OCI-LY7 (cell line): ENCODE results near the gene ABCC3. TPM values are rescaled to one million over a fixed set of nuclear protein-coding genes. Genes with fewer than 3 reads are reported as not detected.

Experiments
- BruUV-seq: library from RNA; stranded (reverse); fragments of 400-500 nt; replicated peaks from 2 replicates; lab custom pipeline; 2021; lab: Mats Ljungman, UMichigan
- CTCF ChIA-PET: fragments of 300-600 bp; sonication (Branson Sonifier 250); formaldehyde crosslinking; loops from one replicate; lab custom pipeline; 2022; ENCODE audit warnings: antibody characterized with exemption; ENCODE audit not compliant: unreplicated experiment; lab: Charles Lee
- POLR2A ChIA-PET: fragments of 300-600 bp; sonication (Branson Sonifier 250); formaldehyde crosslinking; loops from one replicate; lab custom pipeline; 2022; ENCODE audit warnings: antibody characterized with exemption; lab: Charles Lee
- DNase-seq: peaks from one replicate; pipeline ENCODE4 v3.0.0-alpha.2; 2015; ENCODE audit warnings: low spot score
- H2AFZ ChIP-seq: fragments of 200-600 bp; sonication (generic), shearing (Covaris generic); 2 replicates; pipeline ENCODE4 v1.6.1; 2014; ENCODE audit warnings: mild to moderate bottlenecking, antibody characterized with exemption, low read length, moderate library complexity
- H3K27ac ChIP-seq: fragments of 200-600 bp; sonication (generic); 2 replicates; pipeline ENCODE4 v1.5.1; 2014; ENCODE audit warnings: mixed run types, low read depth, mild to moderate bottlenecking, moderate library complexity, low read length, inconsistent platforms; ENCODE audit not compliant: poor library complexity, severe bottlenecking
- H3K36me3 ChIP-seq: fragments of 200-600 bp; sonication (generic); 2 replicates; pipeline ENCODE4 v1.6.1; 2014; ENCODE audit warnings: mild to moderate bottlenecking, antibody characterized with exemption, low read length, moderate library complexity, mixed read lengths; ENCODE audit not compliant: insufficient read depth
- H3K4me1 ChIP-seq: fragments of 200-600 bp; sonication (generic); 2 replicates; pipeline ENCODE4 v1.5.1; 2014; ENCODE audit warnings: mild to moderate bottlenecking, low read length; ENCODE audit not compliant: insufficient read depth, poor library complexity, severe bottlenecking
- H3K4me2 ChIP-seq: fragments of 200-600 bp; sonication (generic); 2 replicates; pipeline ENCODE4 v1.6.1; 2014; ENCODE audit warnings: mild to moderate bottlenecking, low read length
- H3K4me3 ChIP-seq: fragments of 200-600 bp; sonication (generic); 2 replicates; pipeline ENCODE4 v1.5.1; 2014; ENCODE audit warnings: mild to moderate bottlenecking, low read depth, low read length; ENCODE audit not compliant: poor library complexity, severe bottlenecking
- H3K79me2 ChIP-seq: fragments of 200-600 bp; sonication (generic); 2 replicates; pipeline ENCODE4 v1.6.1; 2016; ENCODE audit warnings: low read depth, mild to moderate bottlenecking, low read length, moderate library complexity, mixed read lengths; ENCODE audit not compliant: insufficient read depth
- H3K9me2 ChIP-seq: fragments of 200-600 bp; sonication (generic); 2 replicates; pipeline ENCODE4 v1.6.1; 2016; ENCODE audit warnings: mild to moderate bottlenecking, low read length, mixed read lengths; ENCODE audit not compliant: insufficient read depth
- H3K9me3 ChIP-seq: fragments of 200-600 bp; sonication (generic); 2 replicates; pipeline ENCODE4 v1.6.1; 2014; ENCODE audit warnings: mild to moderate bottlenecking, mixed run types, low read length, mixed read lengths
- H4K20me1 ChIP-seq: fragments of 200-600 bp; sonication (generic); 2 replicates; pipeline ENCODE4 v1.6.1; 2014; ENCODE audit warnings: mild to moderate bottlenecking, antibody characterized with exemption, low read length, moderate library complexity, mixed read lengths; ENCODE audit not compliant: insufficient read depth
- EZH2phosphoT487 ChIP-seq: fragments of 200-600 bp; sonication (generic); IDR thresholded peaks from 2 replicates; pipeline ENCODE4 v1.6.1; 2018; ENCODE audit warnings: low read depth, borderline replicate concordance, mild to moderate bottlenecking, mixed run types, antibody characterized with exemption, low read length, moderate library complexity, mixed read lengths
- intact Hi-C: fragments of 100-400 bp; cut with micrococcal nuclease; formaldehyde crosslinking; loops from one replicate; pipeline ENCODE4 v1.10.0; 2022; ENCODE audit not compliant: unreplicated experiment
- small RNA-seq: library from RNA; depleted of rRNA; stranded (forward); fragments of <200 nt; gene quantifications from one replicate; pipeline ENCODE3, GENCODE V24; 2014
- total RNA-seq, 2 experiments: library from RNA; depleted of rRNA in 1 of 2; stranded (reverse); fragments of >200 nt in 1 of 2; shearing (Covaris generic) in 1 of 2; gene quantifications; 2 replicates each; pipeline ENCODE4 v1.2.3, GENCODE V29; 2014 to 2022
- TF ChIP-seq, protein P1 (sequence below): fragments of 200-600 bp; sonication (generic); conservative IDR thresholded peaks from 2 replicates; pipeline ENCODE4 v1.5.1; 2014; ENCODE audit warnings: mild to moderate bottlenecking, antibody characterized with exemption, low read length, moderate library complexity, mixed read lengths

The ABCC3 gene
- total RNA-seq, 2 experiments from 2014 or later = not detected

DNA sequence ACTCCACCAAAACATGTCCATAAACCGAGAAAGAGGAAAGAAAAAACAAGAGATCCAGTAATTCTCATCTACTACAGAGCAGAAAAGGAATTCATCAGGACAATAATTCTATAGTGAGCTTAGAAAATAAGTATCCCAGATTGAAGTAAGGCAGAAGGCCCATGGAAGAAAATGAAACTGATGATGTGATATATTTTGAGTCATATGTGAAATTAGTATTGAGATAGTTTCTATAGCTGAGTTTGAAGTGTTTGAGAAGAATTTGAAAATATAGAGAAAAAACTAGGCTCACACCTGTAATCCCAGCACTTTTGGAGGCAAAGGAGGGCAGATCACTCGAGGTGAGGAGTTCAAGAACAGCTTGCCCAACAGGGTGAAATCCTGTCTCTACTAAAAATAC is 104.4 kb downstream of the ABCC3 start:
- H3K4me3 ChIP-seq = no peak overlapping the region
- TF ChIP-seq EZH2phosphoT487 = no peak
- TF ChIP-seq, protein P1, sequence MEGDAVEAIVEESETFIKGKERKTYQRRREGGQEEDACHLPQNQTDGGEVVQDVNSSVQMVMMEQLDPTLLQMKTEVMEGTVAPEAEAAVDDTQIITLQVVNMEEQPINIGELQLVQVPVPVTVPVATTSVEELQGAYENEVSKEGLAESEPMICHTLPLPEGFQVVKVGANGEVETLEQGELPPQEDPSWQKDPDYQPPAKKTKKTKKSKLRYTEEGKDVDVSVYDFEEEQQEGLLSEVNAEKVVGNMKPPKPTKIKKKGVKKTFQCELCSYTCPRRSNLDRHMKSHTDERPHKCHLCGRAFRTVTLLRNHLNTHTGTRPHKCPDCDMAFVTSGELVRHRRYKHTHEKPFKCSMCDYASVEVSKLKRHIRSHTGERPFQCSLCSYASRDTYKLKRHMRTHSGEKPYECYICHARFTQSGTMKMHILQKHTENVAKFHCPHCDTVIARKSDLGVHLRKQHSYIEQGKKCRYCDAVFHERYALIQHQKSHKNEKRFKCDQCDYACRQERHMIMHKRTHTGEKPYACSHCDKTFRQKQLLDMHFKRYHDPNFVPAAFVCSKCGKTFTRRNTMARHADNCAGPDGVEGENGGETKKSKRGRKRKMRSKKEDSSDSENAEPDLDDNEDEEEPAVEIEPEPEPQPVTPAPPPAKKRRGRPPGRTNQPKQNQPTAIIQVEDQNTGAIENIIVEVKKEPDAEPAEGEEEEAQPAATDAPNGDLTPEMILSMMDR = no peak
- ChIA-PET CTCF (no interaction called here), POLR2A (interaction anchor here (0.5 kb wide), 1 partner anchor 304 kb away, joined by 4 read pairs; no protein-coding TSS in a partner anchor)
- peaks cover 4% of the 10 kb centered on the region for H3K4me1 ChIP-seq
- intact Hi-C loops = no loop called here
- DNase-seq = no peak
- H4K20me1 ChIP-seq = peaks cover 45% of the 10 kb centered on the region
- H2AFZ ChIP-seq = no peak overlapping the region
- peaks cover 70% of the 10 kb centered on the region for H3K79me2 ChIP-seq
- H3K9me2 ChIP-seq = no peaks in the 10 kb centered on the region
- no TSS peak for BruUV-seq
- H3K27ac ChIP-seq = no peak overlapping the region
- H3K36me3 ChIP-seq = peaks cover 95% of the 10 kb centered on the region
- no peak overlapping the region for H3K4me2 ChIP-seq
- no peaks in the 10 kb centered on the region for H3K9me3 ChIP-seq

Small RNA genes lying within 50 kb of the gene (small RNA-seq; reads per million reads assigned to genes)
- gene RF00019 = not detected

Other genes starting within 250 kb of the ABCC3 start
- 81.9 and 87.4 TPM in 2 replicates for gene LRRC59, start 237.4 kb upstream of the ABCC3 start, total RNA-seq (2014; rRNA removed; shearing (Covaris generic))
- 111 and 125 TPM in 2 replicates for gene LRRC59, start 237.4 kb upstream of the ABCC3 start, total RNA-seq (2022)
- 38.6 and 48.1 TPM in 2 replicates for gene ACSF2, start 208.7 kb upstream of the ABCC3 start, total RNA-seq (2014; rRNA removed; shearing (Covaris generic))
- 42.7 and 48.2 TPM in 2 replicates for gene ACSF2, start 208.7 kb upstream of the ABCC3 start, total RNA-seq (2022)
- not detected in 2 replicates for gene CHAD, start 166.0 kb upstream of the ABCC3 start, total RNA-seq (2014; rRNA removed; shearing (Covaris generic))
- not detected in 2 replicates for gene CHAD, start 166.0 kb upstream of the ABCC3 start, total RNA-seq (2022)
- gene RSAD1, start 156.0 kb upstream of the ABCC3 start, total RNA-seq (2014; rRNA removed; shearing (Covaris generic)) = 22.6 and 25.0 TPM in 2 replicates
- gene RSAD1, start 156.0 kb upstream of the ABCC3 start, total RNA-seq (2022) = 27.9 and 28.1 TPM in 2 replicates
- 3.0 and 5.0 TPM in 2 replicates for gene MYCBPAP, start 126.4 kb upstream of the ABCC3 start, total RNA-seq (2014; rRNA removed; shearing (Covaris generic))
- 6.8 and 7.8 TPM in 2 replicates for gene MYCBPAP, start 126.4 kb upstream of the ABCC3 start, total RNA-seq (2022)
- 0.28 TPM in 1 of 2 replicates, not detected in the other for gene EPN3, start 102.1 kb upstream of the ABCC3 start, total RNA-seq (2014; rRNA removed; shearing (Covaris generic))
- 0.11 TPM in 1 of 2 replicates, not detected in the other for gene EPN3, start 102.1 kb upstream of the ABCC3 start, total RNA-seq (2022)
- 4.5 and 8.3 TPM in 2 replicates for gene SPATA20, start 87.7 kb upstream of the ABCC3 start, total RNA-seq (2014; rRNA removed; shearing (Covaris generic))
- 7.9 and 11.5 TPM in 2 replicates for gene SPATA20, start 87.7 kb upstream of the ABCC3 start, total RNA-seq (2022)
- not detected in 2 replicates for gene CACNA1G, start 74.2 kb upstream of the ABCC3 start, total RNA-seq (2014; rRNA removed; shearing (Covaris generic))
- not detected in 2 replicates for gene CACNA1G, start 74.2 kb upstream of the ABCC3 start, total RNA-seq (2022)
- gene ANKRD40, start 73.0 kb downstream of the ABCC3 start, total RNA-seq (2014; rRNA removed; shearing (Covaris generic)) = 25.7 and 27.7 TPM in 2 replicates
- gene ANKRD40, start 73.0 kb downstream of the ABCC3 start, total RNA-seq (2022) = 47.9 and 50.4 TPM in 2 replicates
- 109 and 190 TPM in 2 replicates for gene LUC7L3, start 84.7 kb downstream of the ABCC3 start, total RNA-seq (2014; rRNA removed; shearing (Covaris generic))
- 190 and 206 TPM in 2 replicates for gene LUC7L3, start 84.7 kb downstream of the ABCC3 start, total RNA-seq (2022)
- 0.18 TPM in 1 of 2 replicates, not detected in the other for gene ANKRD40CL, start 132.6 kb downstream of the ABCC3 start, total RNA-seq (2014; rRNA removed; shearing (Covaris generic))
- not detected in 2 replicates for gene ANKRD40CL, start 132.6 kb downstream of the ABCC3 start, total RNA-seq (2022)
- gene WFIKKN2, start 200.7 kb downstream of the ABCC3 start, total RNA-seq (2014; rRNA removed; shearing (Covaris generic)) = not detected in 2 replicates
- gene WFIKKN2, start 200.7 kb downstream of the ABCC3 start, total RNA-seq (2022) = not detected in 2 replicates
- gene TOB1, start 231.5 kb downstream of the ABCC3 start, total RNA-seq (2014; rRNA removed; shearing (Covaris generic)) = 12.7 and 15.2 TPM in 2 replicates
- gene TOB1, start 231.5 kb downstream of the ABCC3 start, total RNA-seq (2022) = 24.8 and 26.4 TPM in 2 replicates